ENCODE results near the gene FRK.
"Not testable (repeated sequence)": the region's sequence is repeated elsewhere in the genome, so short reads cannot be mapped to it uniquely, and the experiment has no call there.

FRK gene

GRCh38 chr6:116074732-116075390 is 14.2 kb upstream of the FRK start:
- DNase-seq (ENCODE audit: low read depth, low spot score): no peak

- no peak for DNase-seq (ENCODE audit: low read depth, low spot score)
Observed at GRCh38 chr6:116073765-116074440, 13.2 kb upstream of the FRK start.

DNA sequence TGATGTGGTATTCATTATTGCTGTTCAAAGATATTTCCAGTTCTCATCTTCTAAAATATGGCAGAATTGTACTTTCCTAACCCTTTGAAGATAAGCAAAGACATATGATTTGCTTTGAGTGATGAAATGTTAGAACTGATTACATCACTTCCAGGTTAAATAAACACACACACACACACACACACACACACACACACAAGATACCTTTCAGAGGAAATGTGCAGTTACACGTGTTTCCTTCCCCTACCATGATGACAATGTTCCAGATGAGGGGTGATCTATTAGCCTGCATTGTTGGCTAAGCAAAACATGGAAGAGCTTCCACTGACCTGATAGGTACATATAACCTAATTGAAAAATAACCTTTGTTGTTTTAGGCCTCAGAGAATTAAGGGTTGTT is 11.7 kb upstream of the FRK start:
- DNase-seq (ENCODE audit: low read depth, low spot score): no peak

- no peak for DNase-seq (ENCODE audit: low read depth, low spot score)
Observed at GRCh38 chr6:116070616-116071389, 10.1 kb upstream of the FRK start.

- no peak for DNase-seq (ENCODE audit: low read depth, low spot score)
Observed at GRCh38 chr6:116070101-116070500, 9.4 kb upstream of the FRK start.

- DNase-seq (ENCODE audit: low read depth, low spot score): no peak
Observed at GRCh38 chr6:116066789-116067188, 6.1 kb upstream of the FRK start.

GRCh38 chr6:116064666-116065065 is 4.0 kb upstream of the FRK start:
- DNase-seq (ENCODE audit: low read depth, low spot score): no peak

DNA sequence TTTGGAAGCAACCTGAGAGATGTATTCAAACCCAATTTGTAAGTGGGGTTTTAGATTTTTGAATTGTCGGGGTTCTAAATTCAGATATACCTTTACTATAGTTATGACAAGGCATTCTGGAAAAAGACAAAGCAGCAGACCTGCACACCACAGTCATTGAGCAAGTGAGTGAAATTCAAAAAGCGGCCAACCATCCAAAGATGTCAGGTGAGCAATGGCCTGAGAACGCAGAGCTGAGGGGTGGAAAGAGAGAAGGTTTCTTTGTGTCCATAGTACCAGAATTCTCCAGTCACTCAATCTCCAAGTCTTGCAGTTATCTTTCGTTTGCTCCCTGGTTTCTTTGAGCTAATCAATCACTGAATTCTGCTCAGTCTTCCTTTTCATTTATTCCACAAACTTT is 1.8 kb upstream of the FRK start:
- no peak for DNase-seq (ENCODE audit: low read depth, low spot score)

GRCh38 chr6:116059713-116060571 is 749 bp downstream of the FRK start:
- no peak for DNase-seq (ENCODE audit: low read depth, low spot score)

GRCh38 chr6:116057766-116058165 is 2.9 kb downstream of the FRK start:
- no peak for DNase-seq (ENCODE audit: low read depth, low spot score)

DNA sequence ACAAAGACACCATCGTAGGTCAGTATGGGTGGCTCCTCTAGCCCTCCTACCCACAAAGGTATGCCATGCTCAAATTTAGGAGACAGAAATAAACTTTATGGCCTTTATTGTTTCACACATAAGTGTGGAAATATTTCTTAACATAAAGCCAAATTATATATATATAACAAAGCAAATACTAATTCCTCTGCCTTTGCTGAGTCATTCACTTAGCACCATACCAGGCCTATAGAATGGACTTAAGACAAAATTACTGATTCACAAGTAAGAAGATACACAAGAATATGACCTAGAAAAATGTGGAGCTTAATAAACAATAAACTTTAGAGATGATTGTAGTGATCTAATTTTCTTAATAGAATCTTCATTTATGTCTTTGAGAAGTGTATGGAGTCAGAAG is 5.2 kb downstream of the FRK start:
- no peak for DNase-seq (ENCODE audit: low read depth, low spot score)

GRCh38 chr6:116051244-116051643 is 9.4 kb downstream of the FRK start:
- no peak for DNase-seq (ENCODE audit: low read depth, low spot score)

DNA sequence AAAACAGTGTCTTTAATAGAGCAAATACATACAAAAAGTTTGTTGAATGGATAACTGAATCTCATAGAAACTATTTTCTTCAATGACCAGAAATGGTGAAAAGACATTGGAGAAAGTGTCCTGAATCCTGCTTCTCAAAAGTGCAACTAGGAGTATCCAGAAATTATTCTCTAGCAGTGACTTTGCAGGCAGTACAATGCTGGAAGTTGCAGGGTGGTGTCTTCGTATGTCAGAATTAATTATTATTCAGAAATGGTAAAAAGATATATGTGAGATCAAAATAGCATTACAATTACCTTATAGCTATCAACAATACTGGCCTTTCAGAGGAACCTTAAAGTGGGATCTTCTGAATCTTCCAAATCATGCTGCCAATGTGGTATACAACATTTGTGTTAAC is 10.0 kb downstream of the FRK start:
- no peak for DNase-seq (ENCODE audit: low read depth, low spot score)

DNA sequence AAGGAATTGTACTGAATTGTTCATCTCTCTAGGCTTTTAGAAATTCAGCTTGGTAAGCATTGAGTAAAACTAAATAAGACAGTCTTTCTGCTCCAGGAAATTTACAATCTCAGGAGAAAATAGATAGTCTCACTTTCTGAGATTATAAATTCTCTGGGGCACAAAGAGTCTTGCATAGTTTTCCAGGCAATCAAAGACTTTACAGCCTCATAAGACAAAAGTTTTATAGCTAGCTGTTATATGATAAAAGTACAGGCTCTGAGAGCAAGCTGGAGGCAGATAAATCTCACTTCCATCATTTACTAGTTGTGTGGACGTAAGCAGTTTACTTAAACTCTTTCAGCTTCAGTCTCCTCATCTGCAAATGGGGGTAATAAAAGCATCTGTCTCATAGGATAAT is 11.4 kb downstream of the FRK start:
- DNase-seq (ENCODE audit: low read depth, low spot score): no peak

DNA sequence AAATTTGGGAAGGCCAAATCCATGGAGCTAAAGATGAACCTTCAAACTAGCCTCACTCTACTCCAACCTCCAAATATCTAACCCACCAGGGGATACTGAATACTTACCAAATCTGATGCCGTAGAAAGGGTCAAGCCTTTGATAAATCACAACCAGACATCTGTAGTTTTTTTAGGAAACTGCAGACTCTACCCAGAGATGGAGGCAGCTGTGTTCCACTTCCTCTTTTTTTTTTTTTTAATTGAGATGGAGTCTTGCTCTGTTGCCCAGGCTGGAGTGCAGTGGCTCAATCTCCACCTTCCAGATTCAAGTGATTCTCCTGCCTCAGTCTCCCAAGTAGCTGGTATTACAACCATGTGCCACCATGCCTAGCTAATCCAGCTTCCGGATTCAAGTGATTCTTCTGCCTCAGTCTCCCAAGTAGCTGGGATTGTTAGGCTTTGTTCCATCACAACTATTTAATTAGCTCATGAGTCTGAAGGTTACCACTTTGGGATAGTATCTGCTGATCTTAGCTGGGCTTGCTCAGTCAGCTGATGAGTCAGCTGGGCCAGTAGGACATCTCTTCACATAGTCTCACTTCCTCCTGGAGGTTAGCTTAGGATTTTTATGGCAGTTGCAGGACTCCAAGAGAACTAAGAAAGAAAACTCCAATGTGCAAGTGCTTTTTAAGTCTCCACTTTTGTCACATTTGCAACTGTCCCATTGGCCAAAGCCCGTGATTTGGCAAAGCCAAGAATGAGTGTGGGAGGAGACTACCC is 13.3 kb downstream of the FRK start:
- no peak for DNase-seq (ENCODE audit: low read depth, low spot score)

GRCh38 chr6:116046737-116047136 is 14.0 kb downstream of the FRK start:
- no peak for DNase-seq (ENCODE audit: low read depth, low spot score)

GRCh38 chr6:116046272-116046671 is 14.4 kb downstream of the FRK start:
- DNase-seq (ENCODE audit: low read depth, low spot score): not testable (repeated sequence)

DNA sequence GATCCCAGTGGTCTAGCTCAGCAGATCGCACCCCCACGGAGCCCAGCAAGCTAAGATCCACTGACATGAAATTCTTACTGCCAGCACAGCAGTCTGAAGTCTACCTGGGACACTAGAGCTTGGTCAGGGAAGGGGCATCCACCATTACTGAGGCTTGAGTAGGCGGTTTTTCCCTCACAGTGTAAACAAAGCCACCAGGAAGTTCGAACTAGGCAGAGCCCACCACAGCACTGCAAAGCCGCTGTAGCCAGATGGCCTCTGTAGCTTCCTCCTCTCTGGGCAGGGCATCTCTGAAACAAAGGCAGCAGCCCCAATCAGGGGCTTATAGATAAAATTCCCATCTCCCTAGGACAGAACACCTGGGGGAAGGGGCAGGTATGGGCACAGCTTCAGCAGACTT is 18.8 kb downstream of the FRK start:
- DNase-seq (ENCODE audit: low read depth, low spot score): no peak

- no peak for DNase-seq (ENCODE audit: low read depth, low spot score)
Observed at GRCh38 chr6:116040993-116041392, 19.7 kb downstream of the FRK start.

- DNase-seq (ENCODE audit: low read depth, low spot score): no peak
Observed at GRCh38 chr6:116036885-116037284, 23.8 kb downstream of the FRK start.
